ENCODE data around the gene CIDEA. TPM values are rescaled to one million over a fixed set of nuclear protein-coding genes. Genes with fewer than 3 reads are reported as not detected.

Gene CIDEA
- total RNA-seq, 1 donor from 2014 or later, result 0.40 TPM

GRCh38 chr18:12308386-12309100 lies 54.4 kb downstream of the CIDEA start:
- intact Hi-C loops (cut with DNase I), result loop anchor here (1.0 to 10.0 kb wide), 3 partner anchors 36 to 636 kb away; partner anchors contain the start of gene SEH1L
- DNase-seq (ENCODE audit: low spot score), result peak; percentile 91

- intact Hi-C loops (cut with DNase I), result loop anchor here (5.0 to 10.0 kb wide), 2 partner anchors 37 to 635 kb away; partner anchors contain the start of gene SEH1L
- DNase-seq (ENCODE audit: low spot score), result peak; percentile 70
Measured at GRCh38 chr18:12309683-12310198, 55.6 kb downstream of the CIDEA start.

GRCh38 chr18:12310762-12311161 lies 56.6 kb downstream of the CIDEA start:
- intact Hi-C loops (cut with DNase I), result no loop called here
- DNase-seq (ENCODE audit: low spot score), result peak; percentile 27

- intact Hi-C loops (cut with DNase I), result no loop called here
Measured at GRCh38 chr18:12312976-12313375, 58.8 kb downstream of the CIDEA start.

GRCh38 chr18:12313530-12314245 lies 59.5 kb downstream of the CIDEA start:
- DNase-seq (ENCODE audit: low spot score), result peak; percentile 60
- intact Hi-C loops (cut with DNase I), result no loop called here

More at GRCh38 chr18:12312976-12313375, 58.8 kb downstream of the CIDEA start:
- no peak for DNase-seq (ENCODE audit: low spot score)

GRCh38 chr18:12314591-12315305 lies 60.6 kb downstream of the CIDEA start:
- intact Hi-C loops (cut with DNase I), result loop anchor here (5.0 kb wide), 1 partner anchor 32 kb away; no protein-coding TSS in a partner anchor
- DNase-seq (ENCODE audit: low spot score), result no peak

- intact Hi-C loops (cut with DNase I), result loop anchor here (5.0 kb wide), 1 partner anchor 33 kb away; no protein-coding TSS in a partner anchor
- no peak for DNase-seq (ENCODE audit: low spot score)
Measured at GRCh38 chr18:12315490-12315889, 61.3 kb downstream of the CIDEA start.

GRCh38 chr18:12315911-12316310 lies 61.8 kb downstream of the CIDEA start:
- DNase-seq (ENCODE audit: low spot score), result peak; percentile 78
- intact Hi-C loops (cut with DNase I), result loop anchor here (5.0 kb wide), 1 partner anchor 34 kb away; no protein-coding TSS in a partner anchor

GRCh38 chr18:12317664-12318333 lies 63.6 kb downstream of the CIDEA start:
- intact Hi-C loops (cut with DNase I), result loop anchor here (5.0 kb wide), 1 partner anchor 35 kb away; no protein-coding TSS in a partner anchor
- no peak for DNase-seq (ENCODE audit: low spot score)

GRCh38 chr18:12318334-12318697 lies 64.2 kb downstream of the CIDEA start:
- intact Hi-C loops (cut with DNase I), result loop anchor here (5.0 kb wide), 1 partner anchor 36 kb away; no protein-coding TSS in a partner anchor
- DNase-seq (ENCODE audit: low spot score), result no peak

- no peak for DNase-seq (ENCODE audit: low spot score)
- intact Hi-C loops (cut with DNase I), result loop anchor here (5.0 kb wide), 1 partner anchor 37 kb away; no protein-coding TSS in a partner anchor
Measured at GRCh38 chr18:12318857-12319256, 64.7 kb downstream of the CIDEA start.

- no peak for DNase-seq (ENCODE audit: low spot score)
- intact Hi-C loops (cut with DNase I), result no loop called here
Measured at GRCh38 chr18:12321333-12321732, 67.2 kb downstream of the CIDEA start.

- peak; percentile 56 for DNase-seq (ENCODE audit: low spot score)
- intact Hi-C loops (cut with DNase I), result loop anchor here (5.0 kb wide), 1 partner anchor 47 kb away; no protein-coding TSS in a partner anchor
Measured at GRCh38 chr18:12324991-12325725, 71.0 kb downstream of the CIDEA start.

GRCh38 chr18:12325726-12326245 lies 71.6 kb downstream of the CIDEA start:
- intact Hi-C loops (cut with DNase I), result loop anchor here (5.0 kb wide), 1 partner anchor 47 kb away; no protein-coding TSS in a partner anchor
- DNase-seq (ENCODE audit: low spot score), result peak; percentile 63

GRCh38 chr18:12326711-12327460 lies 72.7 kb downstream of the CIDEA start:
- DNase-seq (ENCODE audit: low spot score), result peak; percentile 44
- intact Hi-C loops (cut with DNase I), result loop anchor here (5.0 kb wide), 1 partner anchor 45 kb away; no protein-coding TSS in a partner anchor
